HCT116 (cell line): ENCODE measurements around the gene HMGA1. TPM values are rescaled to one million over a fixed set of nuclear protein-coding genes. Genes with fewer than 3 reads are reported as not detected.

Experiments used
- ATAC-seq: fragments of 200-7000 bp; cut with Tn5 transposase; 2 replicates; pipeline ENCODE4 v1.9.1; 2020; ENCODE audit warnings: mild to moderate bottlenecking, moderate library complexity
- BruUV-seq: library from RNA; stranded (reverse); fragments of 400-500 nt; replicated peaks from 2 replicates; lab custom pipeline; 2021; lab: Mats Ljungman, UMichigan
- CTCF ChIA-PET: fragments of 300-600 bp; sonication (Branson Sonifier 250); formaldehyde crosslinking; loops from one replicate; lab custom pipeline; 2021; ENCODE audit warnings: antibody characterized with exemption; lab: Charles Lee
- POLR2A ChIA-PET: fragments of 300-600, 350-600 bp; sonication (Branson Sonifier 250); formaldehyde crosslinking; loops from one replicate; lab custom pipeline; 2021; ENCODE audit warnings: antibody characterized with exemption; lab: Charles Lee
- RAD21 ChIA-PET, 2 experiments: fragments of 300-600 bp; sonication (Branson Sonifier 250); formaldehyde crosslinking; loops; one replicate each; lab custom pipeline; 2023; ENCODE audit warnings: low total read pairs in 2 of 2; ENCODE audit not compliant: uncharacterized antibody in 2 of 2, unreplicated experiment in 2 of 2, low non-redundant PET in 1 of 2; lab: Charles Lee
- DNase-seq: peaks from one replicate; pipeline ENCODE4 v3.0.0-alpha.2; 2010; ENCODE audit warnings: low read depth, low spot score
- H2AFZ ChIP-seq: fragments of 200-600 bp; shearing (Covaris generic), sonication (generic); 2 replicates; pipeline ENCODE4 v1.6.1; 2017; ENCODE audit warnings: low read depth, mixed run types, mixed read lengths, antibody characterized with exemption, low read length; ENCODE audit not compliant: poor library complexity, severe bottlenecking
- H3K27ac ChIP-seq: 2 replicates; pipeline ENCODE4 v1.5.1; 2012; ENCODE audit warnings: low read depth, low read length
- H3K27me3 ChIP-seq: fragments of 200-600 bp; sonication (generic); 2 replicates; pipeline ENCODE4 v1.6.1; 2016; ENCODE audit warnings: mixed run types, low read length, mixed read lengths; ENCODE audit not compliant: insufficient read depth
- H3K36me3 ChIP-seq, 2 experiments: fragments of 200-500 bp in 1 of 2; fragments of 200-600 bp in 1 of 2; sonication (Bioruptor generic) in 1 of 2; sonication (generic) in 1 of 2; 2 replicates each; pipeline versions ENCODE4 v1.5.1 to v1.6.1; 2014 to 2016; ENCODE audit warnings: low read length in 2 of 2, inconsistent platforms in 1 of 2, mixed read lengths in 1 of 2, mixed run types in 1 of 2; ENCODE audit not compliant: insufficient read depth in 2 of 2, control insufficient read depth in 1 of 2
- H3K4me1 ChIP-seq, 2 experiments: fragments of 200-600 bp in 1 of 2; sonication (generic) in 1 of 2; 2 replicates each; pipeline versions ENCODE4 v1.5.1 to v1.6.1; 2012 to 2017; ENCODE audit warnings: low read length in 2 of 2, inconsistent platforms in 1 of 2, mild to moderate bottlenecking in 1 of 2, mixed read lengths in 1 of 2, mixed run types in 1 of 2, moderate library complexity in 1 of 2; ENCODE audit not compliant: insufficient read depth in 2 of 2, control insufficient read depth in 1 of 2
- H3K4me2 ChIP-seq: fragments of 200-600 bp; sonication (generic); 2 replicates; pipeline ENCODE4 v1.6.1; 2017; ENCODE audit warnings: mixed run types, low read length, mixed read lengths
- H3K4me3 ChIP-seq, 2 experiments: fragments of 200-600 bp in 1 of 2; sonication (generic) in 1 of 2; replicated peaks in 1 of 2; 2 replicates each; pipeline ENCODE4 v1.5.1; 2011 to 2016; ENCODE audit warnings: low read length in 2 of 2, control low read depth in 1 of 2, low read depth in 1 of 2, mild to moderate bottlenecking in 1 of 2, mixed read lengths in 1 of 2, mixed run types in 1 of 2
- H3K79me2 ChIP-seq: fragments of 200-600 bp; sonication (generic); 2 replicates; pipeline ENCODE4 v1.6.1; 2017; ENCODE audit warnings: mild to moderate bottlenecking, mixed run types, low read length, moderate library complexity, mixed read lengths; ENCODE audit not compliant: insufficient read depth
- H3K9ac ChIP-seq: fragments of 200-600 bp; sonication (generic); 2 replicates; pipeline ENCODE4 v1.6.1; 2016; ENCODE audit warnings: low read length, mixed read lengths
- H3K9me2 ChIP-seq: fragments of 200-600 bp; sonication (generic), shearing (Covaris generic); 2 replicates; pipeline ENCODE4 v1.6.1; 2017; ENCODE audit warnings: mixed run types, mild to moderate bottlenecking, moderate library complexity; ENCODE audit not compliant: insufficient read depth
- H3K9me3 ChIP-seq, 2 experiments: fragments of 200-500 bp in 1 of 2; fragments of 200-600 bp in 1 of 2; sonication (Bioruptor generic) in 1 of 2; sonication (generic) in 1 of 2; 2 replicates each; pipeline ENCODE4 v1.6.1; 2014 to 2017; ENCODE audit warnings: low read length in 2 of 2, mixed read lengths in 2 of 2, inconsistent platforms in 1 of 2, low read depth in 1 of 2, mild to moderate bottlenecking in 1 of 2, mixed run types in 1 of 2, moderate library complexity in 1 of 2; ENCODE audit not compliant: control insufficient read depth in 1 of 2, insufficient read depth in 1 of 2
- H4K20me1 ChIP-seq: fragments of 200-600 bp; sonication (generic), shearing (Covaris generic); 2 replicates; pipeline ENCODE4 v1.6.1; 2017; ENCODE audit warnings: mixed run types, mild to moderate bottlenecking, moderate library complexity; ENCODE audit not compliant: insufficient read depth
- CBX3 ChIP-seq: IDR thresholded peaks from 2 replicates; pipeline ENCODE4 v1.6.1; 2012; ENCODE audit warnings: low read depth
- CTCF ChIP-seq, 3 experiments: fragments of 200-600 bp in 1 of 3; sonication (generic) in 1 of 3; IDR thresholded peaks in 2 of 3; conservative IDR thresholded peaks in 1 of 3; 2 replicates each; pipeline ENCODE4 v1.5.1; 2012 to 2017; ENCODE audit warnings: low read depth in 2 of 3, low read length in 2 of 3, antibody characterized with exemption in 1 of 3, borderline replicate concordance in 1 of 3, control low read depth in 1 of 3, mild to moderate bottlenecking in 1 of 3, mixed read lengths in 1 of 3, mixed run types in 1 of 3, moderate library complexity in 1 of 3; ENCODE audit not compliant: insufficient read depth in 1 of 3
- EZH2 ChIP-seq: fragments of 200-600 bp; sonication (generic); IDR thresholded peaks from 2 replicates; pipeline ENCODE4 v1.6.1; 2017; ENCODE audit warnings: antibody characterized with exemption, mixed run types
- EZH2phosphoT487 ChIP-seq: fragments of 200-600 bp; IDR thresholded peaks from 2 replicates; pipeline ENCODE4 v1.6.1; 2018; ENCODE audit warnings: antibody characterized with exemption, borderline replicate concordance
- FOSL1 ChIP-seq: IDR thresholded peaks from 2 replicates; pipeline ENCODE4 v1.6.1; 2012; ENCODE audit warnings: low read depth
- JUND ChIP-seq: IDR thresholded peaks from 2 replicates; pipeline ENCODE4 v1.6.1; 2012
- POLR2A ChIP-seq: IDR thresholded peaks from 2 replicates; pipeline ENCODE4 v1.7.0; 2011; ENCODE audit warnings: borderline replicate concordance; ENCODE audit not compliant: insufficient read depth, insufficient read length; ENCODE audit errors: extremely low read depth
- RAD21 ChIP-seq: IDR thresholded peaks from 2 replicates; pipeline ENCODE4 v1.6.1; 2012; ENCODE audit warnings: low read depth, mild to moderate bottlenecking
- SIN3A ChIP-seq: IDR thresholded peaks from 2 replicates; pipeline ENCODE4 v1.6.1; 2012; ENCODE audit warnings: low read depth
- SP1 ChIP-seq: IDR thresholded peaks from 2 replicates; pipeline ENCODE4 v1.6.1; 2012; ENCODE audit warnings: low read depth
- SRF ChIP-seq: IDR thresholded peaks from 2 replicates; pipeline ENCODE4 v1.6.1; 2012; ENCODE audit warnings: low read depth
- YY1 ChIP-seq: IDR thresholded peaks from 2 replicates; pipeline ENCODE4 v1.6.1; 2011; ENCODE audit warnings: low read length, low read depth, moderate library complexity, mild to moderate bottlenecking; ENCODE audit not compliant: insufficient replicate concordance; ENCODE audit errors: extremely low read depth
- intact Hi-C: fragments of 100-400 bp; cut with micrococcal nuclease; formaldehyde crosslinking; loops from 2 replicates; pipeline ENCODE4 v1.10.0; 2022
- total RNA-seq: library from RNA; stranded (reverse); gene quantifications from one replicate; pipeline ENCODE4 v1.2.1, GENCODE V29; 2021; ENCODE audit not compliant: unreplicated experiment

HMGA1 gene
- total RNA-seq, 1 experiment from 2014 or later, result 2,459 TPM

GRCh38 chr6:34227761-34228421 lies 8.8 kb upstream of the HMGA1 start:
- intact Hi-C loops, result loop anchor here (1.0 kb wide), 1 partner anchor 8 kb away; the partner anchor contains the start of gene HMGA1
- H3K79me2 ChIP-seq, result no peaks in the 10 kb centered on the region
- CTCF ChIA-PET, result interaction anchor here (0.7 to 1.5 kb wide), 3 partner anchors 16 to 32 kb away, joined by 4 to 5 read pairs (median 4); no protein-coding TSS in a partner anchor
- no peaks in the 10 kb centered on the region for H3K36me3 ChIP-seq
- H3K27me3 ChIP-seq, result no peaks in the 10 kb centered on the region
- RAD21 ChIA-PET, result interaction anchor here in 1 of 2 experiments (1.0 kb wide), 1 partner anchor 16 kb away, joined by 3 read pairs; no protein-coding TSS in a partner anchor
- H3K4me3 ChIP-seq, result peak overlapping the region in 1 of 2 experiments; percentile 24; a peak in 1 of 4 replicates
- no peak overlapping the region for H2AFZ ChIP-seq
- H3K4me1 ChIP-seq, result peaks cover 76 to 99% of the 10 kb centered on the region in 2 experiments
- no peaks in the 10 kb centered on the region for H3K9me2 ChIP-seq
- peak; percentile 48 for ATAC-seq
- no peaks in the 10 kb centered on the region for H4K20me1 ChIP-seq
- no peaks in the 10 kb centered on the region for H3K9me3 ChIP-seq
- no peak for DNase-seq
- peak overlapping the region; percentile 87 for H3K27ac ChIP-seq
- BruUV-seq, result TSS peak; percentile 35
- TF ChIP-seq SRF, result no peak
- TF ChIP-seq YY1, result peak; percentile 5
- TF ChIP-seq EZH2, result no peak
- TF ChIP-seq CTCF (IDR thresholded peaks at IDR 0.05 in 2 of 3, conservative IDR thresholded peaks at IDR 0.05 in 1 of 3; ENCODE audit: borderline replicate concordance in 1 of 3, insufficient read depth in 1 of 3, low read depth in 2 of 3, low read length in 2 of 3), result peak in 1 of 3 experiments; percentile 16; a peak in 1 of 6 replicates
- TF ChIP-seq POLR2A, result no peak
- TF ChIP-seq RAD21, result no peak
- TF ChIP-seq JUND, result no peak
- TF ChIP-seq CBX3, result no peak
- no peak for TF ChIP-seq EZH2phosphoT487
- no peak for TF ChIP-seq SP1
- TF ChIP-seq FOSL1, result no peak
- no peak for TF ChIP-seq SIN3A
- peak overlapping the region; percentile 61 for H3K9ac ChIP-seq
- POLR2A ChIA-PET, result interaction anchor here (1.0 to 3.7 kb wide), 7 partner anchors 9 to 198 kb away, joined by 3 to 38 read pairs (median 8); partner anchors contain the start of genes HMGA1, RPS10 and SMIM29
- peak overlapping the region; percentile 96 for H3K4me2 ChIP-seq
